ENCODE measurements around the gene CNP.

Gene CNP

GRCh38 chr17:41942626-41943373, 23.8 kb upstream of the CNP start:
- DNase-seq = no peak

- DNase-seq = no peak
Measured at GRCh38 chr17:41943492-41943891, 23.1 kb upstream of the CNP start.

GRCh38 chr17:41944943-41945342, 21.7 kb upstream of the CNP start:
- no peak for DNase-seq

- no peak for DNase-seq
Measured at GRCh38 chr17:41948762-41949460, 17.7 kb upstream of the CNP start.

- DNase-seq = no peak
Measured at GRCh38 chr17:41956522-41956921, 10.1 kb upstream of the CNP start.

GRCh38 chr17:41957031-41957868, 9.3 kb upstream of the CNP start:
- DNase-seq = no peak

- no peak for DNase-seq
Measured at GRCh38 chr17:41957869-41958439, 8.6 kb upstream of the CNP start.

- DNase-seq = no peak
Measured at GRCh38 chr17:41959030-41959335, 7.6 kb upstream of the CNP start.

GRCh38 chr17:41959336-41960095, 7.1 kb upstream of the CNP start:
- DNase-seq = no peak

GRCh38 chr17:41962111-41962510, 4.5 kb upstream of the CNP start:
- DNase-seq = no peak

- peak; percentile 52 to 58 for DNase-seq
Measured at GRCh38 chr17:41962768-41963434, 3.7 kb upstream of the CNP start.

GRCh38 chr17:41965694-41966462, 717 bp upstream of the CNP start:
- DNase-seq = peak; percentile 57 to 60

- no peak for DNase-seq
Measured at GRCh38 chr17:41967141-41967920, 736 bp downstream of the CNP start.

- no peak for DNase-seq
Measured at GRCh38 chr17:41967921-41968578, 1.5 kb downstream of the CNP start.

GRCh38 chr17:41968676-41969075, 2.1 kb downstream of the CNP start:
- DNase-seq = no peak

- no peak for DNase-seq
Measured at GRCh38 chr17:41970901-41971331, 4.3 kb downstream of the CNP start.

GRCh38 chr17:41971721-41972523, 5.3 kb downstream of the CNP start:
- DNase-seq = no peak

- no peak for DNase-seq
Measured at GRCh38 chr17:41972571-41973407, 6.2 kb downstream of the CNP start.

Measured in NCI-H1930 (cell line).